GM19452 (cell line): ENCODE data around the gene CBX2.
"Not testable (repeated sequence)": the region's sequence is repeated elsewhere in the genome, so short reads cannot be mapped to it uniquely, and the experiment has no call there.

Experiments used
- ATAC-seq: cut with Tn5 transposase; IDR thresholded peaks from one replicate; pipeline ENCODE4 v1.9.1; 2021; ENCODE audit not compliant: unreplicated experiment

Gene CBX2

DNA sequence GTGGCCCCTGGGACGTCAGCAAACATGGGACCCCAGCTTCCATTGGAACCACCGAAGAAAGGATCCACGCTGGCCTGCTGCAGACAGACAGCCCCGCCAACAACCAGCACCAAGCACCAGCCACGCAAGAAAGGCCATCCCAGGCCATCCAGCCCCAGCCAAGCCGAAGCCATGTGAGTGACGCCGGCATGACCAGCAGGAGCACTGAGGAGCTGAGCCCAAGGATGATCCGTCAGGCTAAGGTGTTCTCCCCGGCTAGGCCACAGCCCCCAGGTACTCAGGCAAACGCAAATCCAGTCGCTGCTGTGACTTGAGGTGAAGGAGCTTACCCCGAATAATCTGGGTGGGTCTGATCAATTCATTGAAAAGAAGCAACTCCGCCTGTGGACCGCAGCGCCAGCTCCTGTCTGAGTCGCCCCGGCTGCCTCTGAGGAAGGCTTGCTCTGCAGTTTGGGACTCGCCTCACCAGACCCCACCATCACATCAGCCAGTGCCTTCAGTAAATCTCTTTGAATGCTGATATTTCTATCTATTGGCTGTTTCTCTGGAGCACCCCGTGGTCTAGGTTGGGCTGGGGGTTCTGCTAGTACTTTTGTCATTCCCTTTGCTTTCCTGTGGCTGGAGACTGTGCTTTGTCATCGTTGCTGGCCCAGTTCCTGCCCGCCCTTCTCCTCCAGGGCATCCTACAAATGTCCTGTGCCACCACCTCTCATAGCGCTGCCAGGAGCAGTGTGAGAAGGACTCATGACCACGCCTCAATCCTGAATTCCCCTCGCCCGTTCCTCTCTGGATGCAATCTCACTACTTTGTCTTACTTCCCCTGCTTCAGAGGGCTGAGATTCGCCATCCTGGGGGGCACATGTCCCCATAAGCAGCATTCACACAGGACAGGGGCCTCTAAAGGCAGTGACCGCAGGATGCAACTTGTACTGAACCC lies 8.1 kb upstream of the CBX2 start:
- no peak for ATAC-seq

DNA sequence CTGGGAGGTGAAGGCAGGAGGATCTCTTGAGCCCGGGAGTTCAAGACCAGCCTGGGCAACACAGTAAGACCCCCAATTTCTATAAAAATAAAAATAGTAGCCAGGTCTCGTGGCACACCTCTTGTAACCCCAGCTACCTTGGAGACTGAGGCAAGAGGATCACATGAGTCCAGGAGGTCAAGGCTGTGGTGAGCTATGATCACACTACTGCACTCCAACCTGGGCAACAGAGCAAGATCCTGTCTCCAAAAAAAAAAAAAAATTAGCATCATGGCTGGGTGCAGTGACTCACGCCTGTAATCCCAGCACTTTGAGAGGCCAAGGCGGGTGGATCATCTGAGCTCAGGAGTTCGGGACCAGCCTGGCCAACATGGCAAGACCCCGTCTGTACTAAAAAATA lies 6.7 kb upstream of the CBX2 start:
- no peak for ATAC-seq

DNA sequence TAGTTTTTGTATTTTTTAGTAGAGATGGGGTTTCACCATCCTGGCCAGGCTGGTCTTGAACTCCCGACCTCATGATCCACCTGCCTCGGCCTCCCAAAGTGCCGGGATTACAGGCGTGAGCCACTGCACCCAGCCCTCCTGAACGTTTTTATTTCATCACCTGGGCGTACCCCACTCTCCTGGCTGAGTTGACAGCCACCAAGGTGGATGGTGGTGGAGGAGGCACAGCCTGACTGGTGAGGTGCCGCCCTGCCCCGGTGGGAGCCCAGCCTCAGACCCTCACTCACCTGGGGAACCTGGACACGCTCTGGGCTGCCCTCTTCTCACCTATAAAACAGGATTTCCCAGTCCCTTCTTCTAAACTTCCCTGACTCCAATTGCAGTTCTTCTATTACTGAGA lies 5.2 kb upstream of the CBX2 start:
- ATAC-seq: not testable (repeated sequence)

DNA sequence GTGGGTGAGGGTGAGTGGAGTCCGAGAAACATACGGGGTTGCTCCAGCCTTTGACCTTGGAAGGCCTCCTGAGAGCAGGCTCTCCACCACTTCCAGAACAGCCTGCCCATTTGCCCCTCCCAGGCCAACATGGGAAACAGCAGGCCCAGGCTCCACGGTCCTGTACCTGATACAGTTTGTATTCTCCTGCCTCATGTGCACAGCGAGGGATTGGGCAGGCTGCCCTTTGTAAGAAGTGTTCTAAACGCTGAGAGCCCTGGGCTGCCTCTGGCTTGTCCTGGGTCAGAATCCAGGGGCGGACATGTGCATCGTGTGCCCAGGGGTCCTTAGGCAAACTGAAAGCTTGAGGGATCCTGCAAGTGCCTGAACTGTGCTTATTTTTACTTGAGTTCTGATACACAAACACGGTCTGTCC lies 3.4 kb upstream of the CBX2 start:
- ATAC-seq: no peak

DNA sequence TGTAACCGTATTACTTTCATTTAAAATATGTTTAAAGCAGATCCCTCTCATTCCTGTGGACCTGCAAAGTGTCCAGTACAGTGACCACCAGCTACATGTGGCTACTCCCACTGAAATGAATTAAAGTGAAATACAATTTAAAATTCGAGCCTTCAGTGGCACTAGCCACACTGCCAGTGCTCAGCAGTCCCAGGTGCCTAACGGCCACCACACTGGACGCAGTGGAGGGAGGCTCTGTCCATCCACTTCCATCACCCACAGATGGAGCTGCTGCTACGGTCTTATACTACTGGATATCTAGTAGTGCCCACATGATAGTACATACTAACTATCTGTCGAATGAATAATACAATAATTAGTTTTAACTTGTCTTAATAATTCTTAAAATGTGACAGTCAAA lies 2.3 kb upstream of the CBX2 start:
- ATAC-seq: no peak

DNA sequence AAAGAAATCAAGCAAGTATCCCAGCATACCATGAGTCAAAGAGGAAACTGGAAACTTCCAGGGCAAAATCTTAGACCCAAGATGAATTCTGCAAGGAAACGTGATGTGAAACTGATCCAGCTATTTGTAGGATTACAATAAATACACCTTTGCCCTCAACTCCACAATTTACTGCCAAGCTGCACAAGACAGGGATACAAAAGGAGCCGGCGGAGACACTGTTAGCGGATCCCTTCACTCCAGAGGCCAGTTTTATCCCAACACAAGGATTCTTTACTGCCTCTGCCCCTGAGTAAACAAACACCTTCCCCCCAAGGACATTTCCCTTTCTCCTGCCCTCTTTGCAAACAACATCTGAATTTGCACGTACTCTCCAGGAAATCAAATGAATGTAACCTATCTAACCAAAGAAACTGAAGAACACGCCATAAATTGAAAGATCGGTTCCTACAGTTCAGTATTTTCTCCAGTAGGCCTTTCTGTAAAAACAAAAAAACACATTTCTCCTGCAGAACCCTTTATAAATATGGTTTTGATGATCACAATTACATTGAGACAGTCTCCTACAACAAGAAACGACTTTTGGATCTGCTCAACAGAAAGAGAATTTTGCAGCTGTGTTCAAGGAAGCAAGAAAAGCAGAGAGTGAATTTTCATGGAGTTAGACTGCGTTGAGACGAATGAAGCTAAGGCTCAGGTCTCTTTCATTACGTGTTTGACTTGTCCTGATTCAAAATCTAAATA lies 1.4 kb upstream of the CBX2 start:
- no peak for ATAC-seq

DNA sequence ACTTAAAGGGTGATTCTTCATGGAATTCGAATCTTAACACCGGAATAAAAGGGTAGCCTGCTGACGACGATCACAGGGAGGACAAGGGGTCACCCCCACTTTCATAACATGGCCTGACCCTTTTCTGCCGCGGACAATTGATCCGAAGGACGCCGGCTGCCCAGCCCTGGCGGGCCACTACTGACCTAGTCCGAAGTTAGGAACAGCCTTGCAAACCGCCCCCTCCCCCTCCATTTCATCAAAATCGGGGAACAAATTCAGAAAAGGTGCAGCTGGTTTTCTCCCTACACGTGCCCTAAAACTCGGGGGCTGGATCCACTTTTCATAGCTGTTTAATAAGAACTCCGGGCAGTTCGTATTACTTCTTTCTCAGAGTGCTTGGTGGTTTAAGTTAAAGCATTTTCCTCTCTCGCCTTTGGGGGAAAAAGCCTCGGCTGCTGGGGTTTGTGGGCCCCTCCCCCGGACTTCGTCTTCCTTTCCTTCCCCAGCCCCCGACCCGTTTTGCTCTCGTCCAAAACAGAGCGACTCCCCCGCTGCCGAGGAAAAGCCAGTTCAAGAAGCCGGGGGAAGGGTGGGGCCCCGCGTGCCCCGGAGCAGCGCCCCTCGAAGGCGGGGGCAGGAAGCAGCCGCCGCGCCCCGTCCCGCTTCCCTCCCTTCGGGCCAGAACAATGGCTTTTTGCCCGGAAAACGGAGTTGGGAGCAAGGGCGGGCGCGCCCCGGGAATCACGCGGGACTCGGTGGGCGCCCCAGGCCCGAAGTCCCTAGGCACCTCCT lies 641 bp upstream of the CBX2 start:
- no peak for ATAC-seq

DNA sequence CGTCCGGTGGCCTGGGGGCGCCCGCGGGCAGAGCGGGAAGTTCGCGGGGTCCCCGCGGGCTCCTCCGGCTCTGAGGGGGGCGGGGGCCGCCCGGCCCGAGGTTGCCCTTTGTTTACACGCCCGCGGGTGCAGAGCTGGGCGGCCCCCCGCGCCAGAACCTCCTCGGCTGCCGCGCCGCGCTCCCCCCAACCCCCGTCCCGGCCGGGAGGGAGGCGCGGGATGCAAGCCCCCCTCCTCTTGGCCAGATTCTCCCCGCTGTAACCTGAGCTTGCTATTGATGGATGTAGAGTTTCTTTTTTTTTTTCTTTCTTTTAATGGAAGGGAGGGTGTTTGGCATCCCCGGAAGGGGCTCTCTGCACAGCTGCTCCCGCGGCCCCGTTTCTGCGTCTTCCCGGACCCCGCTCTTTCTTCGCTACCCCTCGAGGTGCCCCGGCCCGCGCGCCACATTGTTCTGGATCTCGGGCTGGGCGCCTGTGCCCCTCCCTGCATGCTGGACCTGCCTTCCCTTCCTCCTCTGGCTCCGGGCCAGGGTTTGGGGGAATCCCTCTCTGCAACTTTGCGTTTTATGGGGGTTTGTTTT lies 646 bp downstream of the CBX2 start:
- no peak for ATAC-seq

DNA sequence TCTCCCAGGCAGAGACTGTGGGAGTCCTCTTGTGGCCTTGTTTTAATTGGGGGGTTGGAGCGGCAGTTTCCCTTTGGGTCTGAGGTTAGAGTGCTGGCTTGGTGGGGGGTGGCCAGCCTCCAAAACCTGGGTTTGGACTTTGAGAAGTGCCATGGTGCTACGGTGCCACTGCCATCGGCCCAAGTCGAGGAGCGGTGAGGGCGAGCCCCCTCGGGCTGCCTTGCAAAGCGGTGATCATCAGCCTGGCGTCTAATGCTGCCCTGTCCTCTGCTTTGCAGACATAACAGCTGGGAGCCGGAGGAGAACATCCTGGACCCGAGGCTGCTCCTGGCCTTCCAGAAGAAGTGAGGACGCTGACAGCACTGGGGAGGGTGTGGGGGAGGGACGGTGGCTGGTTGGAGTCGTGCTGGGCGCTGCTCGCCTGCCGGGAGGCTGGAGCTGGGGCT lies 1.2 kb downstream of the CBX2 start:
- no peak for ATAC-seq

DNA sequence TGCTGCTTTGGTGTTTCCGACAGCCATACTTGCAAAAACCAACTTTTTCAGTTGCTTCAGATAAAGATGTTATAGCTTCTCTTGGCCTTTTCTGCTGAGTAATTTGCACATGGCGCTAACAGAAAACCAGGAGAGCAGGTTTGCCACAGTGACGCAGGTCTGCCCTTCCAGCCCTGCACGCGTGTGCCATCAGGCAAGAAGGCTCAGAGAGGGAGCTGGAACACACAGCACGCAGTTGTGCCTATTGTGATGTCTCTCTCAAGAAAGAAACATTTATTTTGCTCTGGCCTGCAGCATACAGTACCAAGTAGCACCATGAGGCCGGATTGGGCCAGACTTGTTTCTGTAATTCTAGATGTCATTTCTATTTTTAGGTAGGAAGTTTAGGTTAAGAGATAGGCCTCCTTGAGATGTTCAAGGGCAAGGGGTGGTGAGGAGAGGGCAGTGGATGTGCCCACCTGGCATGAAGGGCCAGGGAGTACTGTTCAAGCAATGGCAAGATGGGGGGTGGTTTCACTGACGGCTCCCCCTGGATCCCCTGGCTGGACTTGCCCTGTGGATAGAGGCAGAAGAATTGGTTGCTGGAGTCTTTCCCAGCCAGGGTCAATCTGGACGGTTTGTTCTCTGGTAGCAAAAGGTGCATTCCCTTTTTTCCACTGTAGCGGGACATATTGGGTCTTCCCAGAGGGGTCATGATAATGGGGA lies 1.9 kb downstream of the CBX2 start:
- ATAC-seq: no peak

DNA sequence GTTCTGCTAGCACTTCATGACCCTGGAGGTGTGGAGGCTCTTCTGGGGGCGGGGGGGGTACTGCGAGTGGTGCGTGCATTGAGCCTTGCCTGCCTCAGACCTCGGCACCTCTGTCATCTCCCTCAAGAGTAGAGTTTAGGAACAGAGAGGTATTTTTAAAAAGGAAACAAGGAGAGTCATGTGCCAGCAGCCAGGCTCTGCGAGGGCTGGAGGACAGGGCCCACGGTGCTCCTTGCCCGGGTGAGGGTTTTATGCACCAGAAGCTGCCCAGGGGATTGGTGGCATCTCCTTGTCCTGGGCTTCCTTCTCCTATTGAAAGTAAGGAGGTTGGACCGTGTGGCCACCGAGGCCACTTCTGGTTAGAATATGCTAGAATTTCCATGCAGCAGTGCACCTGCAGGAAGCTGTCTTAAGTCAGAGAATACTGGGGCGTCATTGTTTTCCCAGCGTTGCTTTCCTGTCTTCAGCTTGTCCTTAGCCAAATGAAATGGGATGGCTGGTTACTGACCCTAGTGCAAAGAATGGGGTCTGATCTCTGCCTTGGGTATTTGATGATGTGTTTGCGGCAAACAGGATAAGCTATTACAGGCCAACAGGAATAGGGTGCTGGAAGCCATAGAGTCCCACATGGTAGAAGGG lies 3.2 kb downstream of the CBX2 start:
- no peak for ATAC-seq

DNA sequence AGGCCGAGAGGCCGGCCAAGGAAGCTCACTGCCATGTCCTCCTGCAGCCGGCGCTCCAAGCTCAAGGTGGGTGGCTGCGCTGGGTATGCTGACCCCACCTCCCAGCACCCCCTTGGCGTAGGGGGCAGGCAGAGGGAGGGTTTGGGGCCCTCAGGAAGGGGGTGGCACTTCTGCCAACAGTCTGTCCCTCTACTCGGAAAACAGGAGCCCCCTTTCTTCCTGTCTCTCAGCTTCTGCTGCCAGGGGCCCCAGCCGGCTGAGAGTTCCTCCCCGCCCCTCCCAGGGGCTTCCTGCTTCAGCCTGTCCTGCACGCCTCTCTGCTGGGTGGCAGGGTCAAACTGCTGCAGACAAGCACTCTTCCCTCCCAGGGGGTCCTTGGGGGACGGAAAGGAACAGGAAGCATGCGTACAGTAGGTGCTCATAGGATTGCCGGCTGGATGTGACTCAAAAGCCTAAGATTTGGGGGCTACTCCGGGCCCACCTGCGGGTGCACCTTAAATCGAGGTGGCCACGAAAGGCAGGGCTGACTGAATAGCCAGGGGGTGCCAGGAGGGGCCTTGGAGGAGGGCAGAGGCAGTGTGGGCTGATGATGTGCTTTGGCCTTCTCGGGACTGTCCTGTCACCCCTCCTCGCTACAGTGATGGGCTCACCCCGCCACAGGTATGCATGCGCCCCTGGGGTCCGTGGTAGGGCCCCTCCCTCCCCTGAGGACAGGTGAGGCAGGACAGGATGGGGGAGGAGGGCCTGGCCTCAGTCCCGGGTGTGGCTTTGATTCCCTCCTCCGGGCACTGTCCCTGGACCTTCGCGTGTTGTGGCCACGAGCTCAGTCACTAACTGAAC lies 4.0 kb downstream of the CBX2 start:
- ATAC-seq: no peak

DNA sequence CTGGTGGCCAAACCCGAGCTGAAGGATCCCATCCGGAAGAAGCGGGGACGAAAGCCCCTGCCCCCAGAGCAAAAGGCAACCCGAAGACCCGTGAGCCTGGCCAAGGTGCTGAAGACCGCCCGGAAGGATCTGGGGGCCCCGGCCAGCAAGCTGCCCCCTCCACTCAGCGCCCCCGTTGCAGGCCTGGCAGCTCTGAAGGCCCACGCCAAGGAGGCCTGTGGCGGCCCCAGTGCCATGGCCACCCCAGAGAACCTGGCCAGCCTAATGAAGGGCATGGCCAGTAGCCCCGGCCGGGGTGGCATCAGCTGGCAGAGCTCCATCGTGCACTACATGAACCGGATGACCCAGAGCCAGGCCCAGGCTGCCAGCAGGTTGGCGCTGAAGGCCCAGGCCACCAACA lies 5.9 kb downstream of the CBX2 start:
- no peak for ATAC-seq

DNA sequence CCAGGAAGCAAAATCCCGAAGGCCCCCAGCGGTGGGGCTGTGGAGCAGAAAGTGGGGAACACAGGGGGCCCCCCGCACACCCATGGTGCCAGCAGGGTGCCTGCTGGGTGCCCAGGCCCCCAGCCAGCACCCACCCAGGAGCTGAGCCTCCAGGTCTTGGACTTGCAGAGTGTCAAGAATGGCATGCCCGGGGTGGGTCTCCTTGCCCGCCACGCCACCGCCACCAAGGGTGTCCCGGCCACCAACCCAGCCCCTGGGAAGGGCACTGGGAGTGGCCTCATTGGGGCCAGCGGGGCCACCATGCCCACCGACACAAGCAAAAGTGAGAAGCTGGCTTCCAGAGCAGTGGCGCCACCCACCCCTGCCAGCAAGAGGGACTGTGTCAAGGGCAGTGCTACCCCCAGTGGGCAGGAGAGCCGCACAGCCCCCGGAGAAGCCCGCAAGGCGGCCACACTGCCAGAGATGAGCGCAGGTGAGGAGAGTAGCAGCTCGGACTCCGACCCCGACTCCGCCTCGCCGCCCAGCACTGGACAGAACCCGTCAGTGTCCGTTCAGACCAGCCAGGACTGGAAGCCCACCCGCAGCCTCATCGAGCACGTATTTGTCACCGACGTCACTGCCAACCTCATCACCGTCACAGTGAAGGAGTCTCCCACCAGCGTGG lies 6.5 kb downstream of the CBX2 start:
- no peak for ATAC-seq

DNA sequence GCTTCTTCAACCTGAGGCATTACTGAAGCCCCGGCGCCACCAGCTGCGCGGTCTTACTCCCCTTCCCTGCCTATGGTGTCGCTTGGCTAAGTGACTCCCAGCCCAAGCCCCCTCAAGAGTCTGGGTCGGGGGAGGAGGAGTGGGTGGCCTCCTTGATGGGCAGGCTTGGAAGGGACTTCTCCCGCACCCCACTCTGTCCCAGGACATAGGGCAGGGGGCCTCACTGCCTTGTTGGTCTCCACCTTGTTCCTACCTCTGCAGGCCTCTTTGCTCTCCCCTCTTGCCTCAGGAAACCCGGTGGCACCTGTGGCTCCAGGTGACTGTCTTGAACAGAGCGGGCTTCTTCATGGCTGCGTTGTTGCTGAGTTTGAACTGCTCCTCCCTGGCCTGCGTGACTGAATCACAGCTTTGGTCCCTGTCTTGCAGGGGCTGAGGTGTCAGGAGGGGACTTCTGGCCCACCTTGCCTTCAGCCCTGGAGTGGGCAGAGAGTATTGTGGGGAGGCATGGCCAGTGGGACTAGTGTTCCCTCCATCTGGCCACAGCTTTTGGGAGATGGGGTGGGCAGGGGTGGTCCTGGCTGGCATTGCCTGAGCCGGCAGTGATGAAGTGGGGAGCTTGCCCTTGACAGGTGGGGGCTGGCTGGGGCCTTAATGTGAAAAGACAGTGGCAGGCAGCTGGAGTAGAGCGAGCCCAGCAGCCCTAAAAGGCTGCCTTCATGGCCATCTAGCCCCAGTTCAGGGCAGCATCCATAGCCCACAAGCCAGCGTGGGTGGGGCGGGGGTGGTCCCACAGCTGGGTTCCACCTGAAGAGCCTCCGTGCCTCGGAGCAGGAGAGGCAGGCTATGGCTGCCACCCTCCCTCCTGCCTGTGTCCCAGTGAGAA lies 7.3 kb downstream of the CBX2 start:
- no peak for ATAC-seq

DNA sequence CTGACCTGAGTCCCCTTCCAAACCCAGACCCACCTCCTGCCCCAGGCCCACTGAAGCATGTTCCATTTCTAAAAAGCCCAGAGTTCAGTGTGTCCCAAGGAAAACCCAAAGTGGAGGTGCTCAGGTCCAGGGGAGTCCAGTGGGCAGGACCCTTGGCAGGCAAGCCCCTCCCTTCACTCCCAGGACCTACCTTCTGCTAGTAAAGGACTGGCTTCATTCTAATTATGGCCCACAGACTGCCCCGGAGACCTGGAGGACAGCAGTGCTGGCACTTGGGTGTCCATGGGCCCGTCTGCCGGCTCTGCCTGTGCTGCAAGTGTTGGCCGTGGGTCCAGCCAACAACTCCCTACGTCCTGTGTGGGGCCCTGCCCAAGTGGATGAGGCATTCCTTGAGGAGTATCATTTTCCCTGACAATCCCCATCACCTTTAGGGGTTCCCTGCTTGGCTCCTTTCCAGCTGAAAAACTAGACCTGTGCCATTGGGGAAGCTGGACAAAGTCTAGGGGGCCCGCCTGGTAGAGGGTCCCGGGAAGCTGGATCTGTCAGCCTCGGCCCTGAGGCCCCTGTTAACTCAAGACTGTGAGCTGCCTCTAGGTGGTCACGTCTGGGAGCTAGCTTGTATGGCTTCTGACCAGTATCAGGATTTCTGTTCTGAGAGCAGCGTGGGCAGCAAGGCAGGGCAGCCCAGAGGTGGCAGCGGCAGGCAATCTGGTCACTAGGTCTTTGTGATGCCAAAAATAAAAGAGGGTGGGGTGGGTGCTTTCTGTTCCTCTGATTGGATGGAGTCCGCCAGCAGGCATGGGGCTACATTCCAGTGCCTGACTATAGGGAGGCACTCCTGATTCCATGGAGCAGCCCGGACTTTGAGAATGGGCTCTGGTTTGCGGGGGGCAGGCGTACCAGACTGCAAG lies 8.2 kb downstream of the CBX2 start:
- ATAC-seq: no peak
